Measurements from ENCODE around the gene LRRC41.

Gene LRRC41

DNA sequence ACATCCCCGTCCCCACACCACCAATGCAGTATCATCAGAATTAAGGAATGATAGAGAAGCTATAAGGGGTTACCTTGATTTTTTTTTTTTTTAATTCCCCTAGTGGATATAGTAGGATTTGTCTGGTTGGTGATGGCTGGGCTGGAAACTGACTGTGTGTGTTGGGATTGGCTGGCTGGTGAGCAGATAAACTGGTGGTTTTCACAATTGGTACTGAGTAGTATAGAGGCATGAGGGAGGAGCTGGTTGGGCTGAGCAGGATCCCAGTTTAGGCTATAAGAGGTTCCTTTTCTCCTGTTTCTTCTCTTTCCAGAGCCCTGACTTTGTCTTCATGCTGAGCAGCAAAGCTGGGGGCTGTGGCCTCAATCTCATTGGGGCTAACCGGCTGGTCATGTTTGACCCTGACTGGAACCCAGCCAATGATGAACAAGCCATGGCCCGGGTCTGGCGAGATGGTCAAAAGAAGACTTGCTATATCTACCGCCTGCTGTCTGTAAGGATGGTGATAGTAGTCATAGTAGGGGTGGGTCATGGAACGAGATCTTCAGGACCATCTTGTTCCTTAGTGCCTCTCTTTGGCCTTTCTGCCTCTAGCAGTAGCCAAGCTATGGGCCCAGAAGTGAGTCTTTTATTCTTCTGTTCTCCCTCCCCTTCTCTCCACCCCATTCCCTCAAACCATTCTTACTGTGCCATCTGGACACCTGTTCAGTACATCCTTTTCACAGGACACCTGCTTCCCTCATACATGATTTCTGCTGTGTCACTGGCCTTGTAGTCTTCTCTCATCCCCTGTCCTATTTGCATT is 29.0 kb downstream of the LRRC41 start:
- no peak overlapping the region for H3K27ac ChIP-seq
- TF ChIP-seq CTCF (conservative IDR thresholded peaks at IDR 0.05; ENCODE audit: low read depth, low read length), result no peak
- H3K27me3 ChIP-seq (ENCODE audit: insufficient read depth, low read depth), result no peaks in the 10 kb centered on the region
- H2AFZ ChIP-seq (ENCODE audit: low read depth), result no peak overlapping the region
- H3K4me2 ChIP-seq, result no peak overlapping the region
- no peak overlapping the region for H3K9ac ChIP-seq
- no peaks in the 10 kb centered on the region for H3K79me2 ChIP-seq (ENCODE audit: insufficient read depth, low read depth)
- no peaks in the 10 kb centered on the region for H3K4me1 ChIP-seq (ENCODE audit: low read depth, poor library complexity, severe bottlenecking)
- H3K36me3 ChIP-seq (ENCODE audit: insufficient read depth), result peaks cover 3% of the 10 kb centered on the region; the same call in 1 of the 2 replicates
- H4K20me1 ChIP-seq (ENCODE audit: insufficient read depth), result no peaks in the 10 kb centered on the region
- H3K4me3 ChIP-seq (IDR thresholded peaks at IDR 0.05; ENCODE audit: insufficient read depth, low read depth, low read length), result no peak overlapping the region

DNA sequence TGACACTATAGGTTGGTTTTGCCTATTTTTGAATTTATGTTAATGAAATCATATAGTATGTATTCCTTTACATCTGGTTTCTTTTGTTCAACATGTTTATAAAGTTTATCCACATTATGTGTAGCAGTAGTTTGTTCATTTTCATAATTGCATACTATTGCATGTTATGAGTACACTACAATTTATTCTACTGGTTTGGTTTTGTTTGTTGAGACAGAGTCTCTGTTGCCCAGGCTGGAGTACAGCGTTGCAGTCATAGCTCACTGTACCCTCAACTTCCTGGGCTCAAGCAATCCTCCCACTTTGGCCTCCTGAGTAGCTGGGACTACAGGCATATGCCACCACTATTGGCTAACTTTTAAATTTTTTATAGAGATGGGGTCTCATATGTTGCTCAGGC is 34.8 kb downstream of the LRRC41 start:
- no peak overlapping the region for H2AFZ ChIP-seq (ENCODE audit: low read depth)
- peaks cover 3% of the 10 kb centered on the region; the same call in 1 of the 2 replicates for H3K36me3 ChIP-seq (ENCODE audit: insufficient read depth)
- H3K4me1 ChIP-seq (ENCODE audit: low read depth, poor library complexity, severe bottlenecking), result no peaks in the 10 kb centered on the region
- no peaks in the 10 kb centered on the region for H3K27me3 ChIP-seq (ENCODE audit: insufficient read depth, low read depth)
- no peaks in the 10 kb centered on the region for H4K20me1 ChIP-seq (ENCODE audit: insufficient read depth)
- H3K4me3 ChIP-seq (IDR thresholded peaks at IDR 0.05; ENCODE audit: insufficient read depth, low read depth, low read length), result no peak overlapping the region
- no peak for TF ChIP-seq CTCF (conservative IDR thresholded peaks at IDR 0.05; ENCODE audit: low read depth, low read length)
- H3K4me2 ChIP-seq, result no peak overlapping the region
- no peaks in the 10 kb centered on the region for H3K79me2 ChIP-seq (ENCODE audit: insufficient read depth, low read depth)
- no peak overlapping the region for H3K9ac ChIP-seq
- no peak overlapping the region for H3K27ac ChIP-seq

DNA sequence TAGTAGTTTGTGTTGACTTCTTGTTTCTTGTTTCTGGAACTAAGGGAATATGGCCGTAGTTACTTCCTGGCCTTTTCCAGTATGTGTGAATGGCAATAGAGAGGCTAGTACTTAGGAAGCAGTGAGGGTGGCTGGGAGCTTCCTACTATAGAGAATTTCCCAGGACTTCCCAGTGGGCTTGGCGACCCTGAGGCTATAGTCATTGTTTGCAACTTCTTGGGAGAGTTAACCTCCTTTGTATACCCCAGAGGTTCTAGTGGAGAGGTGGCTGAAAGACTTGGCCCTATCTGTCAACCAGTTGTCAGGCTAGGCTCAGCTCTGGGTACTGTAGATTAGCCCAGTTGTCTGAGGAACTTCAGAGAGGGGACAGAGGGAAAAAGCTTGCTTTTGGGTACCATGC is 40.3 kb downstream of the LRRC41 start:
- Histone ChIP-seq H2AFZ (ENCODE audit: low read depth) (no peak overlapping the region), H3K4me2 (no peak overlapping the region), H4K20me1 (ENCODE audit: insufficient read depth) (no peaks in the 10 kb centered on the region), H3K4me1 (ENCODE audit: low read depth, poor library complexity, severe bottlenecking) (no peaks in the 10 kb centered on the region), H3K27ac (no peak overlapping the region), H3K4me3 (IDR thresholded peaks at IDR 0.05; ENCODE audit: insufficient read depth, low read depth, low read length) (no peak overlapping the region), H3K79me2 (ENCODE audit: insufficient read depth, low read depth) (no peaks in the 10 kb centered on the region), H3K36me3 (ENCODE audit: insufficient read depth) (no peaks in the 10 kb centered on the region; the same call in 1 of the 2 replicates), H3K27me3 (ENCODE audit: insufficient read depth, low read depth) (no peaks in the 10 kb centered on the region), H3K9ac (no peak overlapping the region)
- TF ChIP-seq CTCF (conservative IDR thresholded peaks at IDR 0.05; ENCODE audit: low read depth, low read length), result no peak

GRCh38 chr1:46262508-46262907 is 40.9 kb downstream of the LRRC41 start:
- Histone ChIP-seq H3K79me2 (ENCODE audit: insufficient read depth, low read depth) (no peaks in the 10 kb centered on the region), H3K36me3 (ENCODE audit: insufficient read depth) (no peaks in the 10 kb centered on the region; the same call in 1 of the 2 replicates), H3K4me3 (IDR thresholded peaks at IDR 0.05; ENCODE audit: insufficient read depth, low read depth, low read length) (no peak overlapping the region), H3K4me1 (ENCODE audit: low read depth, poor library complexity, severe bottlenecking) (no peaks in the 10 kb centered on the region), H3K27me3 (ENCODE audit: insufficient read depth, low read depth) (no peaks in the 10 kb centered on the region), H2AFZ (ENCODE audit: low read depth) (no peak overlapping the region), H3K4me2 (no peak overlapping the region), H3K9ac (no peak overlapping the region), H4K20me1 (ENCODE audit: insufficient read depth) (no peaks in the 10 kb centered on the region), H3K27ac (no peak overlapping the region)
- TF ChIP-seq CTCF (conservative IDR thresholded peaks at IDR 0.05; ENCODE audit: low read depth, low read length), result no peak
